GM21390 (cell line): ENCODE measurements around the gene TNPO3.

ENCODE experiments used
- ATAC-seq: cut with Tn5 transposase; IDR thresholded peaks from one replicate; pipeline ENCODE4 v1.9.1; 2021; ENCODE audit not compliant: unreplicated experiment

TNPO3 gene

DNA sequence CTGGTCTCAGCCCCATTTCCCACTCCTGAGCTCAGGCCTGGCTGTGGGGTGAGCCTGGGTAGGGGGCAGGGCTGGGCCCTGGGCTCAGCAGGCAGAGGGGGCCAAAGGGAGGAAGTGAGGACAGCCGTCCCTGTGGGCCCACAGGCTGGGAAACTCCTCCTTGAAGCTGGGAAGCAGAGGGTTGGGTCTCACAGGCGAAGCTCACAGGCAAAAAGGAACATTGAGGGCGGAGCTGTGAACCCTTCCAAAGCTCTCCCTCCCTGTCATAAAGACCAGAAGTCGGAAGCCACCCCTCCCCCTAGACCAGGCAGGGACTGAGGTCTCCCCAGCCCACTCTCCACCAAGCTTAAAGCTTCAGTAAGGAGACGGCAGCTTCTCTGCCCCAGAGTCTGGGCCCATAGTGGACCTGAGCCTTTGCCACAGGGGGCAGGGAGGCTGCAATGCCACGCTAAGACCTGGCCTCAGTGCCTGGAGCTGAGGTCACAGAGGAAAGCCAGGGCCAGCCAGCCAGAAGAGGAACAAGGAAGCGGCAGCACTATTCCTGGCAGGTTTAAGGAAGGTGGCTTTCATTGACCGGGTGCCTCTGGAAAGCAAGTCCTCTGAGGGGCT, 143.4 kb downstream of the TNPO3 start:
- no peak for ATAC-seq

DNA sequence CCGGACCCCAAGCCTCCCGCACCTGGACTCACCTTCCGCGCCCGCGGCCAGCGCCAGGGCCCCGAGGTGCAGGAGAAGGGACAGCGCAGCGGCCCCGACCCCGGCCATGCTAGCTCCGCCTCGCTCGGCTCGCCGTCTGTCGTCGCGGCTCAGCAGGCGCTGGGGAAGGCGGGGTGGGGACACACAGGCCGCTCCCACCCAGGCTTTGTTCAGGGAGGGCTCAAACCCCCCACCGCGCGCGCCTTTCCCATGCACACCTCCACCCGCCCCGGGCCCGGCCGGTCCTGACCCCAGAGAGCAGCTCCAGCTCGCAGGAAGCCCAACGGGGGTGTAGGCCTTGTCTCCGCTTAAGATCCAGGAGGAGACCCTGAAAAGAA, 144.4 kb downstream of the TNPO3 start, which contains the start of gene KCP:
Gene KCP (minus strand): TSS at position 141 of the 377 bp plus-strand sequence. CDS start 33 bp downstream, at position 108.
- ATAC-seq: no peak

DNA sequence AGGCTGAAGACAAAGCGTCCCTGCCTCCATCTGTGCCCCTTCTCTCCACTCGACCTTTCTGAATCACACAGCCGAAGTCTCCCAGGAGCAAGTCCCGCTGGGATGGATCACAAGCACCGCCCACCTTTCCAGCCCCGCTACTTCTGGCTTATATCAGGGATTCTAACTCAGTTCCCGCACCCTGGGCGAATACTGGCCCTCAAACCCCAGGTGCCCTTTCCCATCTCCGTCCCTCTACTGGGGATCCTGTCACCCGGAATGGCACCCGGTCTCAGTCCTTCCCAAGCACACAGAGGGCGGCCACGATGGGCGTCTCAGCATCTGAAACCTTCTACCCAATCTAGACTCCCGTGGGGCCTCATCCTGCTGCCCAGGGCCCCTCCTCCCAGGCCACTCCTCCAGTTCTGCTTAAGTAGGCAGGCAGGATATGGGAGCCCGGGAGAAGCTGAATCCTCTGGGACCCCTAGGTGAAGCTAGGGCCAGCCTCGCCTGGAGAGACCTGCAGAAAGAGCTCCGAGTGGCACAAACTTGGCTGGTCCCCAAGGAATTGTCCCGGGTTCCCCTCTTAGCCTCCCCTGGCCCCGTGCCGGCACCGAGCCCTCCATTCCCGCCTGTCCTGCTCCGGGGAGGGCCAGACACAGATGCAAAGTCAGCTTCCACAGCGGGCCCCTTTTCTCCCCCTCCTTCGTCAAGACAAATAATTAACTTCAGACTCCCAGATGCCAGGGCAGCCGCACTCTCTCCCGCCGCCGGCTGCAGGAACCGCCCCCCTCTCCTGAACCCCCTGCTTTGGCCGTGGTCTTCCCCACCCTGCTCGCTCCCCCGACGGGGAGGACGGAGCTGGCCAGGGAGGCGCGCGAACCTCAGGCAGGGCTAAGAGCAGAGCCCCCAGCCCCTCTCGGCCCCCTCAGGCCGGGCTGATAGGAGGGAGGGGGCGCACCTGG, 145.0 kb downstream of the TNPO3 start:
- ATAC-seq: no peak

DNA sequence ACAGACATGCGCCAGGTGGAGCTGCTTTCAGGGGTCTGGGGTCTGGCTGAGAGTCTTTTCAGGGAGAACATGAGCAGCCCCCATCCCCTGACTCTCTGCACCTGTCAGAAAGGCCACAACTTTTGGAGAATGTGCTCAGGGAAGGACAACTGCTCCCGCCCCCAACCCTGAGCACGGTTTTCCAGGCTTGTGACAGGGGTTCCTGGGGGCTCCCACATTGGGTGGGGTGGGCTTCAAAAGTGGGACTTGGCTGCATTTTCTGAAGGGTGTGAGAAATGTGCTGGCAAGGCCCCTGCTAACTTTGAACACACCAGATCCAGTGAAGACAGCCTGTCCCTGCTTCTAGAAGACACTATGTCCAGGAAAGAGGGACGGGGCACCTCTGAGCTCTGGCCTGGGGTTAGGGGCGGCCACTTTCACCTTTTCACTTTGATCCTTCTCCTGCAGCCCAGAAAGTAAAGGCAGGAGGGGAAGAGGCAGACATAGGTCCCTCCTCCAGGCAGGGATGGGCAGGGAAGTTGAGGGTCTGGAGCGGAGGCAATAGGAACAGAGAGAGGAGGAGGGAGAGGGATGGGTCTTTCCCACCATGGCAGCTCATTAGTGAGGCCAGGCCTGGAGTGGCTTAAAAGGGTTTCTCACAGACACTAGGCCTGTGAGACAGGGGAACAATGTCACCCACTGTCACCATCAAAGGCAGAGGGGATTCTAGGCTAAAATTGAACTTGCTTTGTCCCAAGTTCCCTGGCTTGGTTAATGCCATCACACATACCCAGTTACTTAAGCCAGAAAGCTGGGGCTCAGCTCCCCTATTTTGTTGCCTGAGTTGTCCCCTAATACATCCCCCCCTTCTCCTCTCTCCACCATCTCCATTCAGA, 145.9 kb downstream of the TNPO3 start:
- no peak for ATAC-seq

DNA sequence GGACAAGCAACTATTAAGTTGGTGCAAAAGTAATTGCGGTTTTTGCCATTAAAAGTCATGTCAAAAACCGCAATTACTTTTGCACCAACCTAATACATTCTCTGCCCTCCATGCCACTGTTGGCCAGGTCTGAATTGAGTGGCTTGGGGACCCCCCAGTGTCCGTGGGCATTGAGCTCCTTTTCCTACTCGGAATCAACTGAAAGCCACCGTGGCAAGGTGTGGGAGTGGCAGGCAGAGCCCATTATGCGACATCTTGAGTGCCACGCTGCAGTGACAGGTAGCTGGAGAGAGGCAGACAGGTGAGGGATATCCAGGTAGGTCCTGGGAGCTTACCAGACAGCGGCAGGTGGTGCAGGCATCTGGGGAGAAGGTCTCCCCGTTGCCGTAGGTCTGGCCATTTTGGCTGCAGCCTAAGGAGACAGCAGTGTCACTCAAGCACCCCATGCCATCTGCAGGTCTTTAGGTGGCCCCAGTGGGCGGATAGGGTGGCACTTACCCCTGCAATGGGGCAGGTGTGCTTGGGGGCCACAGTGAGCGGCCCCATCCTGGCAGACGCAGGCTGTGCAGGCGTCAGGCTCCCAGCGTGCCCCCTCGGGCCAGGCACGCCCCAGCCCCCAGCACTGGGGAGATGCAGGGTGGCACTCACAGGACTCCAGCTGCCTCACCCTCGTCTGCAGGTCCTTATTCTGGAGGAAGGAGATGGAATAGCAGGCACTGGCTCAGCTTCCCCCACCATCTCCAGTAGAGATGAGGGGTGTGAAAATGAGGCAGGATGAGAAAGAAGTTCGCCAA, 147.9 kb downstream of the TNPO3 start:
- no peak for ATAC-seq

DNA sequence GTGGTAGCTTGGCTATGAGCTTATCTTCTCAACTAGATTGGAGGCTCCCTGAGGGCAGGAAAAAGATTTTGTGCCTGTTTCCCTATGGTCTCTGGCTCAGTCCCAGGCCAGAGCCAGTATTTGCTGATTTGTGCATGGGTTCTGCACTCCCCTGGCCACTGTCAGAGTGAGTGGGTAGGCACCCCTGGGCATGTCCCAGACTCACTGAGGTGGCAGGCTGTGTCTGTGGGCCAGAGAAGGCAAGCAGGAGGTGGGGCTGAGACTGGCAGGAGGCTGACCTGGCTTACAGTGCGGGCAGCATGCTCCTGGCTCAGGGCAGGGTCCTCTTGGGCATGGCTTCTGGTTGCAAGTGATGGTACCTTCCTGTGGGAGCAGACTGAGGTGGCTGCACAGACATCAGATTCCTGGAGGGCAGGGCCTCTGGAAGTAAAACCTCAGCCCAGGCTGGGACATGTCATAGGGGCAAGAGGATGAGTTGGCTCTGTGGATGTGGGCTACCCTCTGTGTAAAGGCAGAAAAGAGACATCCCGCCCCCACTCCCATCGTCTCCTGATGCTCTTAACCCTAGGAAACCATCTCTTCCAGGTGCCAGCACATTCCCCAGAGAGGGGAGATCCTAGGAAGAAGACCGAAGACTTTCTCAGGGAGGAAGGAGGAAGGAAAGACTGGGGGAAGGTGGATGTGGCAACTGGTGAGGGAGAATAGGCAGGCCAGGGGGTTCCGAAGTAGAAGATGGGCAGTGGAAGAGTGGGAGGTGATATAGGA, 148.7 kb downstream of the TNPO3 start:
- ATAC-seq: no peak

DNA sequence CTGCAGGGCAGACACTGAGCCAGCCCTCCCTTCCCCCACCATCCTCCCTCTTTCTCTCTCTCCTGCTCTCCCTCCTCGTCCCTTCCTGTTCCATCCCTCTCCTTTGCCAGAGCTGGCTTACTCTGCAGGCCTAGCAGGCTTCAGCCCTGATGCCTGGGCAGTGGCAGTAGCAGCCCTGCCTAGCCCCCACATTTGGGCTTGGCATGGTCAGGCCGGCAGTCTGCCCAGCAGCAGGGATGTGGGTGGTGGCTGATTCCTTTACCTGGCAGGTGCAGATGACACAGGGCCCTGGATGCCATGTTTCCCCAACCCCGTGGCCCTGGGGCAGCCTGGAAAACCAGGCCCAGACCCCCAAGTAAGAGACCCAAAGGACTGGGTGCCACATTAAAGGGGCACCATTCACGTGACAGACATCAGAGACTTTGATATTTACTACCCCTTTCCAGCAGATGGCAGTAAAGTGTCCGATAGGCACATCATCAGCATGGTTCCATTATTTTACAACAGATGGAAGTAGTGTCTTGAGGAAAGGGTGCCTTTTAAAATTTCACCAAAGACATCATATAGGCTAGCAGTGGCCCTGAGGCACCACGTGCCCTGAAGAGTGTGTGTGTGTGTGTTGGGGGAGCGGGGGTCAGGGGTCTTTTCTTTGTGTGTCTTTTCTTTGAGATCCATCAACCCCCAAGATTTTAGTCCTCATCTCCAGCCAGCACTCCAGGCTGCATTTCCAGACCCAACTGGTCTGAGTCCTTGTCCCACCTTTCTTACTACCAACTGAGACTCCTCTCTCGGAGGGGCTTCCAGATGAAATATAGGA, 150.3 kb downstream of the TNPO3 start:
- no peak for ATAC-seq
